LNCAP (cell line): Measurements from ENCODE around the gene EVI5.

Experiments used
- TF ChIP-seq, protein P1 (sequence below): fragments of 450-650 bp; IDR thresholded peaks from 2 replicates; pipeline ENCODE4 v1.5.1; 2017; ENCODE audit warnings: mild to moderate bottlenecking

The EVI5 gene

DNA sequence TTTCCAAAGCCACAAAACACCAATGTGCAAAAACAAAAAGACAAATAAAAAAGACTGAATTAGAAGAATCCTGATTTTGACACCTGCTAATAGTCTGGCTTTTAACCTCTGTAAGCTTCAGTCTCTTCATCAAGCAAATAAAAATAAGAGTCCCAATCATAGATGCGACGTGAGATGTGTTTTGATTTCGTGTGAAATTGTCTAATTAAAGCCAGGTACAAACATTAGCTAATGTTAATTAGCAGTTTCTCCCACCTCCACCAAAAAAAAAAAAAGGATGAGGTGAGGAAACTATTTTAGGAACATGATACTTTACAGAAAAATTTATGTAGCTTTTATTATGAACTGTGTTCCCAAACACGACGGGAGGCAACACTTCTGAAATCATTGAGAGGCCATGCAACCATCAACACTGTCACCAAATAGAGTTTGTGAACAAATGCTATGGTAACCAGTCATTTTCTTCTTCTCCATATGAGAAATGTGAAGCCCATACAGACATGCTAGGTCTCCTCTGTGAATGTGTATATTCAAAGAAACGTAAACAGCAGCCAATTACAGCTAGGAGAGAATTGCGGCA lies 6.7 kb upstream of the EVI5 start:
- TF ChIP-seq, protein P1, sequence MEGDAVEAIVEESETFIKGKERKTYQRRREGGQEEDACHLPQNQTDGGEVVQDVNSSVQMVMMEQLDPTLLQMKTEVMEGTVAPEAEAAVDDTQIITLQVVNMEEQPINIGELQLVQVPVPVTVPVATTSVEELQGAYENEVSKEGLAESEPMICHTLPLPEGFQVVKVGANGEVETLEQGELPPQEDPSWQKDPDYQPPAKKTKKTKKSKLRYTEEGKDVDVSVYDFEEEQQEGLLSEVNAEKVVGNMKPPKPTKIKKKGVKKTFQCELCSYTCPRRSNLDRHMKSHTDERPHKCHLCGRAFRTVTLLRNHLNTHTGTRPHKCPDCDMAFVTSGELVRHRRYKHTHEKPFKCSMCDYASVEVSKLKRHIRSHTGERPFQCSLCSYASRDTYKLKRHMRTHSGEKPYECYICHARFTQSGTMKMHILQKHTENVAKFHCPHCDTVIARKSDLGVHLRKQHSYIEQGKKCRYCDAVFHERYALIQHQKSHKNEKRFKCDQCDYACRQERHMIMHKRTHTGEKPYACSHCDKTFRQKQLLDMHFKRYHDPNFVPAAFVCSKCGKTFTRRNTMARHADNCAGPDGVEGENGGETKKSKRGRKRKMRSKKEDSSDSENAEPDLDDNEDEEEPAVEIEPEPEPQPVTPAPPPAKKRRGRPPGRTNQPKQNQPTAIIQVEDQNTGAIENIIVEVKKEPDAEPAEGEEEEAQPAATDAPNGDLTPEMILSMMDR = no peak

DNA sequence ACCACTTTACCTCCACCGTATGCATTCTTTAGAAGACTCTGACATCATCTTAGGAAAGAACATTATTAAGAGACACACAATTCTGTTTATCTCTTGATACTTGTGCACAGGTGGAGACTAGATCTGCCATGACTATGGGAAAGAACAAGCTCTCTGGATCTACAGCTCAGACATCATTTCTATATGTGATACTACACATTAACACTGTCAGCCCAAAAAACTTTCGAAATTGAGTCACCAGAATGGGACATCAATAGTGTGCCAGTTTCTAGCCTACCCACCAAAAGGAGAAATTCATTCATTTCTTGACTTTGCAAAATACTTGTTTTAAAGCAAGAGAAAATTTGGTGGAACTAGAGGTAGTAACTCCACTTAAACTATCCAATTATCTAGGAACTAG lies 6.0 kb upstream of the EVI5 start:
- TF ChIP-seq, protein P1 = no peak

DNA sequence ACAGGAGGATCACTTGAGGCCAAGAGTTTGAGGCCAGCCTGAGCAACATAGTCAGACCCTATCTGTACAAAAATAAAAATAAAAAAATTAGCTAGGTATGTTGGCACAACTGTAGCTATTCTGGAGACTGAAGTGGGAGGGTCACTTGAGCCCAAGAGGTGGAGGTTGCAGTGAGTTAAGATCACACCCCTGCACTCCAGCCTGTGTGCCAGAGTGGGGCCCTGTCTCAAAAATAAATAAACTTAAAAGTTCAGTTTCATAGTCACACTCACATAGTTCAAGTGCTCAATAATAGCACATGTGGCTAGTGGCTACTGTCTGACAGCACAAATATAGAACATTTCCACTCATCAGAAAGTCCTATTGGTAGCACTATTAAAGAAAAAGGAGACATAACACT lies 5.2 kb upstream of the EVI5 start:
- TF ChIP-seq, protein P1 = no peak

GRCh38 chr1:92786111-92786901 lies 1.4 kb upstream of the EVI5 start:
- TF ChIP-seq, protein P1 = no peak

GRCh38 chr1:92784021-92784638 lies 778 bp downstream of the EVI5 start:
- TF ChIP-seq, protein P1 = no peak

DNA sequence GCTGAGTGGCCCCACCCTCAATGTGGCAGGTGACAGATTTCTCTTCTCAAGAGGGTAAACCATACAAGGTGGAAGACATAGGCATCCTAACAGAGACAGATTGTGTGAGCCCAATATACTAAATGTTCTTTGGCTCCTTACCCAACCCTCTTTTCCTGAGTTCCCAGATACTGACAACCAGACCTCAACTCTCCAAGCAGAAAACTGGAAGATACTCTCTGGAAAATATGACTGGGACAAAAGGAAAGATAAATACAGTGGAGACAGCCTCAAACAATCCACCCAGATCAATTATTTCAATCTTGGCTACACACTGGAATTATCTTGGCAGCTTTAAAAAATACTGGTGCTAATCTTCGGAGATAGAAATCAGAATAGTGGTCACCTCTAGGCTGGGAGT lies 6.5 kb downstream of the EVI5 start:
- TF ChIP-seq, protein P1 = no peak

GRCh38 chr1:92774407-92774806 lies 10.5 kb downstream of the EVI5 start:
- TF ChIP-seq, protein P1 = no peak
